Fibroblast of lung (primary cell): ENCODE data around the gene CD226.

Source experiments
- CTCF ChIP-seq, 2 donors: IDR thresholded peaks in 1 of 2; conservative IDR thresholded peaks in 1 of 2; 1 replicate in 1 of 2; 2 replicates in 1 of 2; pipeline ENCODE4 v1.5.1; 2011 to 2012; ENCODE audit warnings: low read length in 2 of 2, control low read depth in 1 of 2, inconsistent platforms in 1 of 2, low read depth in 1 of 2, mild to moderate bottlenecking in 1 of 2
- EZH2 ChIP-seq: IDR thresholded peaks from 2 replicates; pipeline ENCODE4 v1.5.1; 2012; ENCODE audit warnings: low read length, control low read depth, mild to moderate bottlenecking; ENCODE audit errors: missing control alignments

- TF ChIP-seq CTCF (conservative IDR thresholded peaks at IDR 0.05 in 1 of 2, IDR thresholded peaks at IDR 0.05 in 1 of 2; ENCODE audit: low read depth in 1 of 2, low read length in 2 of 2): no peak
- TF ChIP-seq EZH2: no peak
Observed at GRCh38 chr18:69963196-69963595, 15.5 kb upstream of the CD226 start.
